Ovary (tissue), 9 donors: Measurements from ENCODE around the gene MEGF8. TPM values are rescaled to one million over a fixed set of nuclear protein-coding genes. Genes with fewer than 3 reads are reported as not detected.
A peak's percentile ranks its signal among the peaks of the same experiment; 100 is the strongest.

ENCODE experiments used
- DNase-seq, 5 donors: peaks; one replicate each; pipeline ENCODE4 v3.0.0-alpha.2; 2019 to 2020
- H3K27ac ChIP-seq, 2 donors: fragments of 200-600 bp; one replicate each; pipeline versions ENCODE4 v1.5.1 to v1.8.0; 2019 to 2022
- H3K27me3 ChIP-seq: fragments of 200-600 bp; one replicate; pipeline ENCODE4 v1.8.0; 2022
- H3K36me3 ChIP-seq: fragments of 200-600 bp; sonication (generic); one replicate; pipeline ENCODE4 v1.5.1; 2019
- H3K4me1 ChIP-seq: one replicate; pipeline ENCODE4 v1.8.1; 2013; ENCODE audit warnings: mild to moderate bottlenecking, moderate library complexity; ENCODE audit not compliant: insufficient read depth
- H3K4me3 ChIP-seq: fragments of 200-600 bp; sonication (generic); one replicate; pipeline ENCODE4 v1.5.1; 2017
- H3K9me3 ChIP-seq, 2 donors: fragments of 200-600 bp in 1 of 2; sonication (generic) in 1 of 2; one replicate each; pipeline versions ENCODE4 v1.5.1 to v1.8.1; 2013 to 2019; ENCODE audit warnings: mild to moderate bottlenecking in 1 of 2, moderate library complexity in 1 of 2
- EP300 ChIP-seq: sonication (generic); formaldehyde crosslinking; IDR thresholded peaks from one replicate; pipeline ENCODE4 v1.6.1; 2017; ENCODE audit warnings: antibody characterized with exemption
- POLR2A ChIP-seq: fragments of 450-650 bp; IDR thresholded peaks from one replicate; pipeline ENCODE4 v1.6.1; 2017; ENCODE audit warnings: antibody characterized with exemption, mild to moderate bottlenecking, moderate library complexity
- WGBS, 3 donors: extraction: QIAGEN DNeasy Blood & Tissue Kit in 1 of 3; methylation state at CpG; one replicate each; pipeline versions ENCODE4 v1.1.5 to v1.1.7; 2013 to 2017; 5-methylcytosine and 5-hydroxymethylcytosine counted together
- intact Hi-C, 4 donors: fragments of 100-400 bp; cut with DNase I; formaldehyde crosslinking; loops; one replicate each; pipeline versions ENCODE4 v1.11.0 to v1.15.1; 2022 to 2023
- polyA plus RNA-seq, 2 donors: library from polyadenylated mRNA; stranded (reverse); fragments of 200-250 nt in 1 of 2; fragments of 350-450 nt in 1 of 2; fragmentation: Illumina TruSeq in 1 of 2; extraction: RNeasy Lipid Tissue Mini Kit (QIAGEN cat#74804) in 1 of 2; gene quantifications; one replicate each; pipeline ENCODE4 v1.2.3, GENCODE V29; 2013 to 2014
- total RNA-seq, 7 donors: library from RNA; depleted of rRNA in 2 of 7; stranded (reverse); fragments of >200 nt in 2 of 7; fragmentation: NEBNext Ultra II Directional in 3 of 7; extraction: Animal tissue kit (Norgen Biotek cat#: 25700) in 3 of 7; gene quantifications; one replicate each; pipeline versions ENCODE4 v1.1.0 to v1.2.4, GENCODE V29; 2016 to 2023
- TF ChIP-seq, protein P1 (sequence below), 3 donors: fragments of 450-650 bp in 2 of 3; fragments of 200-600 bp in 1 of 3; IDR thresholded peaks; one replicate each; pipeline versions ENCODE4 v1.5.1 to v1.8.0; 2016 to 2022; ENCODE audit warnings: antibody characterized with exemption in 3 of 3, mild to moderate bottlenecking in 1 of 3
- donor health status: DM: no; HTN: no; CAD: no; lungs with moderate emphysema.
- donor health status: DM: no; HTN: no; CAD: no.
- donor health status: Bipolar disorder and iron deficiency.
- donor health status: DM: yes; HTN: yes; CAD: no.
- donor health status: DM: no; HTN: no; CAD: no.
- donor health status: DM: yes; HTN: yes; CAD: no.

The MEGF8 gene
- total and polyA plus RNA-seq, 9 donors: 11.0 to 31.6 (median 23.3) TPM

DNA sequence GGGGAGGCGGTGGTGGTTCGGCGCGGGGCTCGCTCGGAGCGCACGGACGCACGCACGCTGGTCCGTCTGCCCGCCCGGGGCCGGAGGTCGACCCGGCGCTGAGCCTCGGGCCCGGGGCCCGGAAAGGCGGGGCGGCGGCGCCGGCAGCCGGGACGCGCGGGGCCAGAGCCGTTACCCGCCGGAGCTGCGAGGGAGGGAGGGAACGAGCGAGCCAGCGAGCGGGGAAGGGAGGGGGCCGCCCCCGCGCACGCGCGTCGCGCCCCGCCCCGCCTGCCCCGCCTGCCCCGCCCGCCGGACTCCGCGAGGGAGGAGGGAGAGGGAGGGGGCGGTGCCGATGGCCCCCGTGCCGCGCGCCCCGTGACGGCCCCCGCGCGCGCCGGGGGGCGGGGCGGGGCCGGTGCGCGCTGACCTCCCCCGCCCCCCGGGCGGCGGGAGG lies 41.4 kb upstream of the MEGF8 start:
- intact Hi-C loops: no loop called here
- 2% methylated on average over 25 to 73 of the region's 76 CpGs for WGBS, 3 donors
- peak; percentile 86 to 90 (median 90) for DNase-seq

DNA sequence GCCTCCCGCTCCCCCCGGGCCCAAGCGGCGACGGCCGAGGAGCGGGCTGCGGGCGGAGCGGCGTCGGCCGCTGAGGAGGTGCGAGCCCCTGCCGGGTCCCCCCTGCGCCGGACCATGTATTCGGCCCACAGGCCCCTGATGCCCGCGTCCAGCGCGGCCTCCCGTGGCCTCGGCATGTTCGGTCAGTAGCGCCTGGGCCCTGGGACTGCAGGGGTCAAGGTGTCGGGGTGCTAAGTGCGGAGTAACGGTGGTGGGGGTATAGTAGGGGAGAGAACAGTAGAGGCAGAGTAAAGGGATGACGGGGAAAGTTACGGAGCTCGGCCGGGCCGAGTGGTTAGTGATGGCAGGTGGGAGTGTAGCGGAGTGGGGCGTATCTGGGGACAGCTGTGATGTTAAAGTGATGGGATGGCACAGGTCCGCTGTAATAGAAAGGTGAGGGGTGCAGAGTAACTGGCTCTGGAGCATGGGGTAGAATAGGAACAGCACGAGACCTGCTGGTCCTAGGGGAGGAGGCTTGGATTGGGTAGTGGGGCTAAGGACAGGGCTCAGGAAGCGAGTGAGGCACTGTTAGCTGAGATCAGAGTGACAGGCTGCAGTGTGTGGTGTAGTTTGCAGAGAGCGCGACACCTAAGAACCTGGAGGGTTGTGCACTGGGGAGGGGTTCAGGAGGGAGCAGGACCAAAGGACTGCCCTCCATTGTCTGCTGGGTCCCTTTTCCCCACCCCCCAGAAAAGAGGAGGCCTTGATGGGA lies 40.7 kb upstream of the MEGF8 start:
- peak overlapping the region; percentile 64 for H3K4me3 ChIP-seq
- no peaks in the 10 kb centered on the region for H3K27me3 ChIP-seq
- DNase-seq: peak in 4 of 5 donors; percentile 55 to 75 (median 72)
- intact Hi-C loops: loop anchor here in 2 of 4 donors (5.0 kb wide), 1 partner anchor 37 kb away; no protein-coding TSS in a partner anchor
- H3K27ac ChIP-seq: peak overlapping the region; percentile 78 to 86
- H3K9me3 ChIP-seq: no peaks in the 10 kb centered on the region
- TF ChIP-seq POLR2A (no peak), EP300 (no peak)
- 4% methylated on average over 29 to 40 of the region's 41 CpGs for WGBS, 3 donors
- H3K4me1 ChIP-seq: peaks cover 31% of the 10 kb centered on the region
- no peaks in the 10 kb centered on the region for H3K36me3 ChIP-seq

More for the DNA sequence above, 41.4 kb upstream of the MEGF8 start:
- H3K27me3 ChIP-seq: no peaks in the 10 kb centered on the region
- H3K27ac ChIP-seq: peak overlapping the region; percentile 92 to 98
- no peaks in the 10 kb centered on the region for H3K36me3 ChIP-seq
- no peaks in the 10 kb centered on the region for H3K9me3 ChIP-seq
- TF ChIP-seq, protein P1, sequence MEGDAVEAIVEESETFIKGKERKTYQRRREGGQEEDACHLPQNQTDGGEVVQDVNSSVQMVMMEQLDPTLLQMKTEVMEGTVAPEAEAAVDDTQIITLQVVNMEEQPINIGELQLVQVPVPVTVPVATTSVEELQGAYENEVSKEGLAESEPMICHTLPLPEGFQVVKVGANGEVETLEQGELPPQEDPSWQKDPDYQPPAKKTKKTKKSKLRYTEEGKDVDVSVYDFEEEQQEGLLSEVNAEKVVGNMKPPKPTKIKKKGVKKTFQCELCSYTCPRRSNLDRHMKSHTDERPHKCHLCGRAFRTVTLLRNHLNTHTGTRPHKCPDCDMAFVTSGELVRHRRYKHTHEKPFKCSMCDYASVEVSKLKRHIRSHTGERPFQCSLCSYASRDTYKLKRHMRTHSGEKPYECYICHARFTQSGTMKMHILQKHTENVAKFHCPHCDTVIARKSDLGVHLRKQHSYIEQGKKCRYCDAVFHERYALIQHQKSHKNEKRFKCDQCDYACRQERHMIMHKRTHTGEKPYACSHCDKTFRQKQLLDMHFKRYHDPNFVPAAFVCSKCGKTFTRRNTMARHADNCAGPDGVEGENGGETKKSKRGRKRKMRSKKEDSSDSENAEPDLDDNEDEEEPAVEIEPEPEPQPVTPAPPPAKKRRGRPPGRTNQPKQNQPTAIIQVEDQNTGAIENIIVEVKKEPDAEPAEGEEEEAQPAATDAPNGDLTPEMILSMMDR (IDR thresholded peaks at IDR 0.05): no peak
- peak; percentile 82 for TF ChIP-seq POLR2A
- peaks cover 35% of the 10 kb centered on the region for H3K4me1 ChIP-seq
- H3K4me3 ChIP-seq: peak overlapping the region; percentile 64

- peak in 4 of 5 donors; percentile 43 to 54 (median 53) for DNase-seq
- Histone ChIP-seq H3K27me3 (no peaks in the 10 kb centered on the region), H3K9me3 (no peaks in the 10 kb centered on the region), H3K27ac (peak overlapping the region; percentile 78 to 86), H3K4me1 (peaks cover 31% of the 10 kb centered on the region), H3K4me3 (peak overlapping the region; percentile 64), H3K36me3 (no peaks in the 10 kb centered on the region)
- TF ChIP-seq EP300: no peak
- no peak for TF ChIP-seq POLR2A
- TF ChIP-seq, protein P1 (IDR thresholded peaks at IDR 0.05): no peak
- 31 to 34% (median 34%) methylated on average over 5 of the region's 5 CpGs for WGBS, 3 donors
- intact Hi-C loops: loop anchor here in 2 of 4 donors (5.0 kb wide), 1 partner anchor 38 kb away; no protein-coding TSS in a partner anchor
Observed at GRCh38 chr19:42285541-42285941, 39.9 kb upstream of the MEGF8 start.

DNA sequence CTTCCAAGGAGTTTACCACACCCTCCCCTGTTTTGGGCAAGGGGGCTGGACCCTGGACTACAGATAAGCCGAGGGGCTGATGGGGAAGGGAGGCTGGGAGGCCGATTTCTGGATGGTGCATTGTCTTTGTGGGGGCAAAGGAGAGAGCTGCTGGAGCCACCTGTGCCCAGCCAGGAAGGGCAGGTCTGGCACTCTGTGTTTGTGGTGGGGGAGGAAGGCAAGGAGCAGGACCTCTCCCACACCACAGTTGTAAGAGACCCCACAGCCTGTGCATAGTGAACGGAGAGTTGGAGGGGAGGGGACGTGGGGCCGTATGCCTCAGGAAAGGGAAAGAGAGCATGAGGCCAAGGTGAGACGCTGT lies 39.5 kb upstream of the MEGF8 start:
- no peaks in the 10 kb centered on the region for H3K36me3 ChIP-seq
- peak overlapping the region; percentile 17 for H3K4me3 ChIP-seq
- DNase-seq: peak in 1 of 5 donors; percentile 39
- WGBS, 3 donors: 10 to 20% (median 12%) methylated on average over 6 of the region's 6 CpGs
- H3K9me3 ChIP-seq: no peaks in the 10 kb centered on the region
- TF ChIP-seq EP300: no peak
- no peak for TF ChIP-seq POLR2A
- TF ChIP-seq, protein P1 (IDR thresholded peaks at IDR 0.05): no peak
- H3K27ac ChIP-seq: peak overlapping the region; percentile 78 to 86
- intact Hi-C loops: loop anchor here in 2 of 4 donors (5.0 kb wide), 1 partner anchor 39 kb away; no protein-coding TSS in a partner anchor
- peaks cover 31% of the 10 kb centered on the region for H3K4me1 ChIP-seq
- no peaks in the 10 kb centered on the region for H3K27me3 ChIP-seq
